GM12878 (cell line): ENCODE data around the gene TENT5A. TPM values are rescaled to one million over a fixed set of nuclear protein-coding genes. Genes with fewer than 3 reads are reported as not detected.

ENCODE experiments used
- ATF3 ChIP-seq: IDR thresholded peaks from 2 replicates; pipeline ENCODE4 v1.6.1; 2011; ENCODE audit warnings: low read depth, mild to moderate bottlenecking, low read length, moderate library complexity, borderline replicate concordance; ENCODE audit errors: extremely low read depth
- BHLHE40 ChIP-seq, 2 experiments: fragments of 450-650 bp in 1 of 2; IDR thresholded peaks; 2 replicates each; pipeline ENCODE4 v1.6.1; 2011 to 2017; ENCODE audit warnings: low read depth in 2 of 2, borderline replicate concordance in 1 of 2, improper control_type of control experiment in 1 of 2, low read length in 1 of 2, mild to moderate bottlenecking in 1 of 2
- CBX5 ChIP-seq: sonication (generic); IDR thresholded peaks from 2 replicates; pipeline ENCODE4 v1.6.1; 2016; ENCODE audit warnings: low read depth, moderate library complexity, mild to moderate bottlenecking, inconsistent platforms
- CREM ChIP-seq: IDR thresholded peaks from 2 replicates; pipeline ENCODE4 v1.6.1; 2014; ENCODE audit warnings: antibody characterized with exemption, low read depth
- DPF2 ChIP-seq: fragments of 450-650 bp; IDR thresholded peaks from 2 replicates; pipeline ENCODE4 v1.6.1; 2017; ENCODE audit warnings: mild to moderate bottlenecking
- E2F8 ChIP-seq: fragments of 450-650 bp; IDR thresholded peaks from 2 replicates; pipeline ENCODE4 v1.6.1; 2018; ENCODE audit warnings: mild to moderate bottlenecking, low read depth, moderate library complexity; ENCODE audit not compliant: partially characterized antibody
- EP300 ChIP-seq, 2 experiments: fragments of 150-350 bp in 1 of 2; IDR thresholded peaks; 2 replicates each; pipeline ENCODE4 v1.6.1; 2011 to 2012; ENCODE audit warnings: low read depth in 2 of 2, low read length in 2 of 2, borderline replicate concordance in 1 of 2, improper control_type of control experiment in 1 of 2, inconsistent platforms in 1 of 2; ENCODE audit not compliant: control insufficient read depth in 1 of 2
- FOS ChIP-seq: IDR thresholded peaks from 3 replicates; pipeline ENCODE4 v1.6.1; 2011; ENCODE audit warnings: borderline replicate concordance; ENCODE audit not compliant: insufficient read length; ENCODE audit errors: extremely low read depth
- IKZF1 ChIP-seq: fragments of 450-650 bp; conservative IDR thresholded peaks from 2 replicates; pipeline ENCODE4 v1.6.1; 2017; ENCODE audit warnings: antibody characterized with exemption, mild to moderate bottlenecking
- JUNB ChIP-seq: IDR thresholded peaks from 2 replicates; pipeline ENCODE4 v1.6.1; 2016; ENCODE audit warnings: antibody characterized with exemption, mild to moderate bottlenecking
- MEF2A ChIP-seq: IDR thresholded peaks from 2 replicates; pipeline ENCODE4 v1.6.1; 2011; ENCODE audit warnings: low read depth, mild to moderate bottlenecking, low read length, moderate library complexity; ENCODE audit not compliant: insufficient read depth
- MXI1 ChIP-seq: fragments of 150-350 bp; IDR thresholded peaks from 2 replicates; pipeline ENCODE4 v1.6.1; 2011; ENCODE audit warnings: low read depth, mild to moderate bottlenecking, inconsistent platforms, low read length, improper control_type of control experiment
- MYB ChIP-seq: fragments of 150-350 bp; IDR thresholded peaks from 2 replicates; pipeline ENCODE4 v1.6.1; 2014; ENCODE audit warnings: mild to moderate bottlenecking, low read depth, low read length, borderline replicate concordance
- NR2F1 ChIP-seq: fragments of 450-650 bp; conservative IDR thresholded peaks from 2 replicates; pipeline ENCODE4 v1.6.1; 2017; ENCODE audit warnings: mild to moderate bottlenecking
- NRF1 ChIP-seq: conservative IDR thresholded peaks from 2 replicates; pipeline ENCODE4 v1.6.1; 2011; ENCODE audit warnings: mild to moderate bottlenecking, low read depth, low read length, improper control_type of control experiment
- PAX5 ChIP-seq: IDR thresholded peaks from 2 replicates; pipeline ENCODE4 v1.6.1; 2011; ENCODE audit warnings: low read depth, low read length, borderline replicate concordance
- POLR2AphosphoS5 ChIP-seq: IDR thresholded peaks from 2 replicates; pipeline ENCODE4 v1.6.1; 2011; ENCODE audit warnings: mild to moderate bottlenecking, low read length, inconsistent platforms
- RAD21 ChIP-seq: IDR thresholded peaks from 2 replicates; pipeline ENCODE4 v1.6.1; 2011; ENCODE audit warnings: mild to moderate bottlenecking, low read depth, low read length, moderate library complexity; ENCODE audit not compliant: insufficient read depth
- RAD51 ChIP-seq: fragments of 450-650 bp; IDR thresholded peaks from 2 replicates; pipeline ENCODE4 v1.6.1; 2016; ENCODE audit warnings: moderate library complexity, mild to moderate bottlenecking, inconsistent platforms
- SIN3A ChIP-seq: IDR thresholded peaks from 2 replicates; pipeline ENCODE4 v1.6.1; 2012; ENCODE audit warnings: low read depth, low read length, improper control_type of control experiment
- SPI1 ChIP-seq: IDR thresholded peaks from 2 replicates; pipeline ENCODE4 v1.6.1; 2011; ENCODE audit warnings: low read depth, mild to moderate bottlenecking, low read length, moderate library complexity, borderline replicate concordance; ENCODE audit not compliant: insufficient read depth
- SUPT20H ChIP-seq: IDR thresholded peaks from 2 replicates; pipeline ENCODE4 v1.6.1; 2011; ENCODE audit warnings: low read depth, mild to moderate bottlenecking, low read length, moderate library complexity, borderline replicate concordance; ENCODE audit not compliant: control insufficient read depth
- ZBED1 ChIP-seq: IDR thresholded peaks from 2 replicates; pipeline ENCODE4 v1.6.1; 2016; ENCODE audit warnings: borderline replicate concordance
- ZBTB40 ChIP-seq: fragments of 450-650 bp; IDR thresholded peaks from 2 replicates; pipeline ENCODE4 v1.6.1; 2016; ENCODE audit warnings: mild to moderate bottlenecking, moderate library complexity, borderline replicate concordance
- ZNF217 ChIP-seq: fragments of 450-650 bp; IDR thresholded peaks from 2 replicates; pipeline ENCODE4 v1.6.1; 2017; ENCODE audit warnings: antibody characterized with exemption, mild to moderate bottlenecking
- ZNF622 ChIP-seq: fragments of 450-650 bp; IDR thresholded peaks from 2 replicates; pipeline ENCODE4 v1.6.1; 2017; ENCODE audit warnings: mild to moderate bottlenecking, inconsistent platforms
- polyA plus RNA-seq, 11 experiments: library from polyadenylated mRNA; depleted of rRNA in 4 of 11; unstranded in 6 of 11; stranded (reverse) in 5 of 11; fragments of >200 nt; fragmentation: Nextera tagmentation in 4 of 11; fragmentation: Illumina TruSeq in 1 of 11; extraction: Ambion mirVana in 4 of 11; extraction: Trizol in 1 of 11; gene quantifications; 1 replicate in 1 of 11; 2 replicates in 10 of 11; pipeline versions ENCODE4 v1.2.1 to v1.2.3, GENCODE V29; 2011 to 2016; ENCODE audit warnings: inconsistent platforms in 2 of 11, missing spikeins in 2 of 11, low read depth in 1 of 11
- total RNA-seq, 4 experiments: library from RNA; depleted of rRNA in 3 of 4; stranded (reverse); fragments of >200 nt in 3 of 4; fragmentation: Illumina TruSeq in 1 of 4; extraction: Trizol in 1 of 4; gene quantifications; 2 replicates each; pipeline versions ENCODE4 v1.2.1 to v1.2.3, GENCODE V29; 2013 to 2021

TENT5A gene
- total and polyA plus RNA-seq, 10 of the 15 experiments (the other 5 are each of a cell fraction or from before 2014, with no cell fraction given) = 0.25 to 9.6 (median 0.48) TPM

- TF ChIP-seq E2F8 = no peak
- no peak for TF ChIP-seq ZNF622
- peak; percentile 90 for TF ChIP-seq IKZF1
- peak; percentile 63 for TF ChIP-seq PAX5
- peak; percentile 88 for TF ChIP-seq NR2F1
- TF ChIP-seq SUPT20H = no peak
- peak; percentile 97 for TF ChIP-seq DPF2
- TF ChIP-seq NRF1 = no peak
- TF ChIP-seq BHLHE40 (IDR thresholded peaks at IDR 0.05; ENCODE audit: borderline replicate concordance in 1 of 2, low read depth in 2 of 2, low read length in 1 of 2) = peak; percentile 75 to 80; a peak in 2 of 4 replicates
- TF ChIP-seq FOS = no peak
- no peak for TF ChIP-seq RAD21
- no peak for TF ChIP-seq POLR2AphosphoS5
- TF ChIP-seq RAD51 = no peak
- no peak for TF ChIP-seq ATF3
- peak; percentile 84 for TF ChIP-seq ZNF217
- no peak for TF ChIP-seq MYB
- peak; percentile 93 for TF ChIP-seq JUNB
- no peak for TF ChIP-seq ZBTB40
- no peak for TF ChIP-seq SIN3A
- TF ChIP-seq ZBED1 = no peak
- TF ChIP-seq CBX5 = no peak
- TF ChIP-seq SPI1 = peak; percentile 67
- no peak for TF ChIP-seq MXI1
- no peak for TF ChIP-seq MEF2A
- TF ChIP-seq CREM = peak; percentile 68
- TF ChIP-seq EP300 (IDR thresholded peaks at IDR 0.05; ENCODE audit: borderline replicate concordance in 1 of 2, control insufficient read depth in 1 of 2, low read depth in 2 of 2, low read length in 2 of 2) = peak; percentile 74 to 93; a peak in 3 of 4 replicates
Observed at GRCh38 chr6:81772741-81773140, 20.3 kb upstream of the TENT5A start (continued).
